GM19099 (cell line): Measurements from ENCODE around the gene SBK1.

Experiments
- POLR2A ChIP-seq: IDR thresholded peaks from 3 replicates; pipeline ENCODE4 v1.6.1; 2011; ENCODE audit warnings: low read depth; ENCODE audit not compliant: insufficient read length; ENCODE audit errors: extremely low read depth

Gene SBK1

DNA sequence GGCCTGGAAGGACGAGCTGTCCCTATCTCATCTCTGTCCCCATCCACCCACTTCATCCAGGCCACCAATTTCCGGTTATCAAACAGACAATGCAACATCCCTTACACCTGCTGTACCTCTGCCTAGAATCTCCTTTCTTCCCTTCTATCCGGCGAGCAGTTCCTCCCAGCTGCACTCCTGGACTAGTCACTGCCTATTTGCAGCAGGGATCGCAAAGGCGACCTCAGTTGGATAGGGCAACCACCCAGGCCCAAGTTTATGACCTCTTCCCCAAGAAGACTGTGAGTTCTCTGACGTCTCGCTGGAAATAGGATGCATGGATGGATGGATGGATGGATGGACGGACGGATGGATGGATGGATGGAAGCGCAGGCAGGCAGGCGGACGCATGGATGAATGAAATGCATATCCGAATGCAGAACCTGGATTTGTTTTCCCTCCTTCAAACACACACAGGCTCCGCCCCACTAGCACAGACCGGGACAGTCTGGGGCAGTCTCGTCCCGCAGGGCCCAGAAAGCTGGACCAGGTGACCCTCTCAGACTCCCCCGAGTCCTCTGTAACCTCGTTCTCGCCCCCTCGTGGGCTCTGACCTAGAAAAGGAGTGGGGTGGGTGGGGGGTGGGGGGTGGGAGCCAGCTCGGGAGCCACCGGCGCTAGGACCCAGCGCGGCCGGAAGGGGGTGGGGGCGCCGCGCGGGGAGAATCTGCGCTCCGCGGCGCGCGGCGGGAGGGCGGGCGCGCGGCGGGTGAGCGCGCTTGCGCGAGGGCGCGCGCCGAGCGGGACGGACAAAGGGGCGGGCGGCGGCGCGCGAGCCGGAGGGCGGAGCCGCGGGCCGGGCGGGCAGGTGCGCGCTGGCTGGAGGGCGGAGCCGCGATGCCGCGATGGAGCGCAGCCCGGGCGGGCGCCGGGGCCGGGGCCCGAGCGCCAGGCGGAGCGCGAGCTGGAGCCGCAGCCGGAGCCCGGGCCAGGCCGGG, at the start of gene SBK1:
Gene SBK1 (plus strand): TSS at position 875 of the 976 bp plus-strand sequence. CDS start 24,867 bp downstream, outside the sequence.
- TF ChIP-seq POLR2A, result no peak

DNA sequence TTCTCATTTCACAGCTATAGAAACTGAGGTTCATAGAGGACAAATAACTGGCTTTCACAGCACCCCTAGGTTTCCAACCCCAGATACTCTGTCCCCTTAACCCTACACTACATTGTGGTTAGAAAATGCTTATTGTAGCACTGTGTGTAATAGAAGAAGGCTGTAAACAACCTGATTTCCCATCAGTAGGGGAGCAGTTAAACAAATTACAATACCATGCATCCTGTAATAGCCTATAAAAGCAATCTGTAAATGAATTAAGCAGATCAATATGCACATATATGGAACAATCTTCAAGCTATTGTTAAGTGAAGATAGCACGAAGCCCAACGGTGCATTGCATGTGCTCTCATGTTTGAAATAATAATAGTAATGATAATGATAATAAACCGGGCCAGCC, 41.3 kb upstream of the SBK1 start:
- no peak for TF ChIP-seq POLR2A

DNA sequence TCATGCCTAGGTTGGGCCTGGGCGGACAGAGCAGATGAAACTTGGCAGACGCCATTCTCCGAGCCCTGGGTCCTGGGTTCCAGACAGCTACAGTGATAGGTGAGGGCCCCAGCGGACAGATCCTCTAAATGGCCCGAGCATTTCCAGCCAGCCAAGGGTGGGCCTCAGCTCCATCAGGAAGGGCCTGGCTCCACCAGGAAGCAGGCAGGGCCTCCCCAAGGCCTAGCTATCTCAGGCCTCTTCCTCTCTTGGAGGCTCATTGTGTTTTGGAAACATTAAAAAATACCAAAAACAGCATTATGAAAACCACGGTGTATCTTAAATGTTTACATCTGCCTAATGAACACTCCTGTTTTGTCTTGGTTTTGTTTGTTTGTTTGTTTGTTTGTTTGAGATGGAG, 38.2 kb upstream of the SBK1 start:
- no peak for TF ChIP-seq POLR2A

GRCh38 chr16:28255838-28256237, 36.5 kb upstream of the SBK1 start:
- TF ChIP-seq POLR2A, result no peak

DNA sequence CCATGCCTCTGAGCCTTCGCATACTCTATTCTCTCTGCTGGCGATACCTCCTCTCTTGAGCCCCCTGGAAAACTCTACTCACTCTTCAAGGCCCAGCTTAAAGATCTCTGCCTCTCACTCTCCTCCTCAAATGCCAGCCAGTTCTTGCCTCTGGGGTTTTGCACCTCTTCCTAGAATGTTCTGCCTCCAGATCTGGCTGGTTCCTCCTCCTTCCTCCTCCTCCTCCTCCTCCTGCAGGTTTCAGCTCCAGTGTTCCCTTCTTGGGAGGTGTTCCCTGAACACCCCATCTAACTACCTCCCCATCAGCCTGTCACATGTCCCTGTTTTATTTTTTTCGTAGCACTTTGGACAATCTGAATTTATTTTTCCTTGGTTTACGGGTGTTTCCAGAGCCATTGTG, 35.1 kb upstream of the SBK1 start:
- no peak for TF ChIP-seq POLR2A

DNA sequence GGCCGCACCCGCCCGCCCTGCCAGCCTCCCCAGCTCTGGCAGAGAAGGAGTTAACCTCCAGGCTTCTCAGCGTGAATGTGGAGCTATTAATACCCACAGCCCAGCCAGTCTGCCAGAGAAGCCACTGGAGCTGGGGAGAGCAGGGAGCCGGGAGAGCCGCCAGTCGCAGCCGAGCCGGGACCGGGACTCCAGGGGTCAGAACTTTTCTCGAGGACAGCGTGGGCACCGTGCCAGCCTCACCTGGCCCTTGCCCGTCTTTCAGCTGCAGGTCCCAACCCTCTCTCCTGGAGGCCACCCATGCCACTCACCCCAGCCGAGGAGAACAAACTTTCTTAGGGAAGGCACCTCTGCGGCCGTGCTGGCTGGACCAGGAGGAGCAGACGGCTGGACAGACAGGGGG, 33.8 kb upstream of the SBK1 start:
- no peak for TF ChIP-seq POLR2A

GRCh38 chr16:28259091-28259780, 33.1 kb upstream of the SBK1 start:
- TF ChIP-seq POLR2A, result no peak

GRCh38 chr16:28259781-28260150, 32.6 kb upstream of the SBK1 start:
- no peak for TF ChIP-seq POLR2A

- TF ChIP-seq POLR2A, result no peak
Measured at GRCh38 chr16:28260193-28260592, 32.1 kb upstream of the SBK1 start.

- no peak for TF ChIP-seq POLR2A
Measured at GRCh38 chr16:28261942-28262341, 30.4 kb upstream of the SBK1 start.

- TF ChIP-seq POLR2A, result no peak
Measured at GRCh38 chr16:28263305-28263704, 29.0 kb upstream of the SBK1 start.

DNA sequence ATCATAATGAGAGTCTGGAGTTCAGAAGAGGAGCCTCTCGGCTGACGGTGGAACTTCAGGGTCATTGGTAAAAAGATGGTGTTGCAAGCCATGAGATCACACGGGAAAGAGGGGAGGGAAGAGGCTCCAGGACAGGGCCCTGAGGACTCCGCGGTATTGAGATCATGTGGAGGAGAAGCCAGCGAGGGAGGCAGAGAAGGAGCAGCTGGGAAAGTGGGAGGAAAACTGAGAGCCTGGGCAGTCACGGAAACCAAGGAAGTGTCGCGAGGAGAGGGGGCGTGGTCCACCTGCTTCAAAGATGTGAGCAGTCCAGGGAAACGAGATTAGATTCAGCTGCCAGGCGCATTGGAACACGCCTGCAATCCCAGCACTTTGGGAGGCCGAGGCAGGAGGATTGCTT, 27.7 kb upstream of the SBK1 start:
- no peak for TF ChIP-seq POLR2A

DNA sequence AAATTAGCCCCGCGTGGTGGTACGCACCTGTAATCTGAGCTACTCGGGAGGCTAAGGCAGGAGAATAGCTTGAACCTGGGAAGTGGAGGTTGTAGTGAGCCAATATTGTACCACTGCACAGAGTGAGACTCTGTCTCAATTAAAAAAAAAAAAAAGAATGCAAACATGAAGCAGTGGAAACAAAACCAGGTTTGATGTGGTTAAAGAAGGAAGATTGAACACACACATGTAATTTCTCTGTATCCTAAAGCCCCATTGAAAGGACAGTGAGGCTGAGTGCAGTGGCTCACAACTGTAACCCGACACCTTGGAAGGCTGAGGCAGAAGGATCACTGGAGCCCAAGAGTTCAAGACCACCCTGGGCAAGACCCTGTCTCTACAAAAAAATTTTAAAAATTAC, 26.5 kb upstream of the SBK1 start:
- TF ChIP-seq POLR2A, result no peak

- no peak for TF ChIP-seq POLR2A
Measured at GRCh38 chr16:28267356-28267755, 25.0 kb upstream of the SBK1 start.

DNA sequence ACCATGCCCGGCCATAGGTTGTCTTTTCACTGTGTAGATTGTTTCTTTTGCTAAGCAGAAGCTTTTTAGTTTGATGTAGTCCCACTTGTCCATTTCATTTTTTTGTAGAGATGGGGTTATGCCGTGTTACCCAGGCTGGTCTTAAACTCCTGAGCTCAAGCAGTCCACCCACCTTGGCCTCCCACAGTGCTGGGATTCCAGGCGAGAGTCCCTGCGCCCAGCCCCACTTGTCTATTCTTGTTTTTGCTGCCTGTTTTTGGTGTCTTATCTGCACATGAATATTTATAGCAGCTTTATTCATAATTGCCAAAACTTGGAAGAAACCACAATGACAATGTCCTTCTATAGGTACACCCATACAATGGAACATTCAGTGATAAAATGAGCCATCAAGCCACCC, 18.8 kb upstream of the SBK1 start:
- no peak for TF ChIP-seq POLR2A

DNA sequence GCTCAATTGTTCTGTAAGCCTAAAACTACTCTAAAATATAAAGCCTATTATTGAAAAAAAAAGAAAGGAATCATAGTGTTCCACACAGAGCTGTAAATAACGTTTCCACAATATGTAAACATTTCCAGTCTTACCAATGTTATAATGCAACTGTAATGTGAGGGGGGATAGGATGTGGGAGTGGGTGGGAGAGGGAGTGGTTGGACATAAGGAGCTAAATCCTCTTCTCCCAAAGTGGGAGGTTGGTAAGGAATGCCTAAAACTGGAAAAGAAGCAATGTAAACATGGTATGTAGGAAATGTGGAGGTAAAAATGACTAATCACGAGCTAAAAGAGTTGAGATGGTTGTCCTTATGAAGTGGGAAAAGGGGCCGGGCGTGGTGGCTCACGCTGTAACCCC, 17.6 kb upstream of the SBK1 start:
- TF ChIP-seq POLR2A, result no peak

DNA sequence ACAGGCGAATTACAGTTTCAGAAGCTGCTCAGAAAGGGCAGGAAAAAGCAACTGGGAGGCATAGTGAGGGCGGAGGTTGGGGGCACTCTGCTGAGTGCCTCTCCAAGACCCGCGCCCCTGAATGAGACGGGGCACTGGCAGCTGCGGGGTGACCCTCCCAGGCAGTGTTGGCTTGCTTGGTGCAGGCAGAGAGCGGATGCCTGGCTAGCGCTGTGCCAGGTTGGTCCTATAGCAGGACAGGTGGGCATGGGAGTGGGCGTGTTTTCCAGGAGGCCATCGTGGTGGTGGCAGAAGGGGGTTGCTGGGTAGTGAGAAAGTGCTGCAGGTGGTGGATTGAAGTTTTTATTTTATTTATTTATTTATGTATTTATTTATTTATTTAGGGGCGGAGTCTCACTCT, 16.0 kb upstream of the SBK1 start:
- no peak for TF ChIP-seq POLR2A
